ENCODE results near the gene GLB1L3.

DNA sequence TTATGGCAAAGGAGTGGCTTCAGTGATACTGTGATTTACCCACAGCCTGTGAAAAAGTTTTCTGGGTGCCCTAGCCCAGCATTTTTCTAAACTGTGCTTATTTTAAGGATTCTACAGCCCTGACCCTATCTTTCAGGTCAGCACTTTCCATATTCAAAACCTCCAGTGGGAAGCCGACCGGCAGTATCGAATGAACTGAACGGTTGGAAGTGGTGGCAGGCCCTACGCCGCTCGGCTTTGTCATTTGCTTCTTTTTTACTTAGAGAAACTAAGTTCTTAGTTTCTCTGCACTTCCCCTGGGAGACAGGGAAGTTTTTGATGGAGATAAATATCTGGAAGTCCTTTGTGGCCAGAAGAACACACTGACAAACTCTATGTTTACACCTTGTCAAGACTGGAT is 56.6 kb downstream of the GLB1L3 start:
- TF ChIP-seq EZH2 (IDR thresholded peaks at IDR 0.05; ENCODE audit: low read length) = no peak
- TF ChIP-seq, protein P1, sequence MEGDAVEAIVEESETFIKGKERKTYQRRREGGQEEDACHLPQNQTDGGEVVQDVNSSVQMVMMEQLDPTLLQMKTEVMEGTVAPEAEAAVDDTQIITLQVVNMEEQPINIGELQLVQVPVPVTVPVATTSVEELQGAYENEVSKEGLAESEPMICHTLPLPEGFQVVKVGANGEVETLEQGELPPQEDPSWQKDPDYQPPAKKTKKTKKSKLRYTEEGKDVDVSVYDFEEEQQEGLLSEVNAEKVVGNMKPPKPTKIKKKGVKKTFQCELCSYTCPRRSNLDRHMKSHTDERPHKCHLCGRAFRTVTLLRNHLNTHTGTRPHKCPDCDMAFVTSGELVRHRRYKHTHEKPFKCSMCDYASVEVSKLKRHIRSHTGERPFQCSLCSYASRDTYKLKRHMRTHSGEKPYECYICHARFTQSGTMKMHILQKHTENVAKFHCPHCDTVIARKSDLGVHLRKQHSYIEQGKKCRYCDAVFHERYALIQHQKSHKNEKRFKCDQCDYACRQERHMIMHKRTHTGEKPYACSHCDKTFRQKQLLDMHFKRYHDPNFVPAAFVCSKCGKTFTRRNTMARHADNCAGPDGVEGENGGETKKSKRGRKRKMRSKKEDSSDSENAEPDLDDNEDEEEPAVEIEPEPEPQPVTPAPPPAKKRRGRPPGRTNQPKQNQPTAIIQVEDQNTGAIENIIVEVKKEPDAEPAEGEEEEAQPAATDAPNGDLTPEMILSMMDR (optimal IDR thresholded peaks at IDR 0.05 in 1 of 3, IDR thresholded peaks at IDR 0.05 in 1 of 3, conservative IDR thresholded peaks at IDR 0.05 in 1 of 3; ENCODE audit: extremely low read depth in 1 of 3, insufficient read depth in 2 of 3, low read length in 3 of 3) = no peak

Measured in keratinocyte (primary cell).